C4-2B (cell line): ENCODE data around the gene PTPRN2.

Experiments used
- H3K27ac ChIP-seq: fragments of 450-650 bp; 2 replicates; pipeline ENCODE4 v1.5.1; 2017
- ZFX ChIP-seq: fragments of 450-650 bp; IDR thresholded peaks from 2 replicates; pipeline ENCODE4 v1.6.1; 2017
- TF ChIP-seq, protein P1 (sequence below): fragments of 450-650 bp; conservative IDR thresholded peaks from 2 replicates; pipeline ENCODE4 v1.5.1; 2017; ENCODE audit warnings: mild to moderate bottlenecking

Gene PTPRN2

DNA sequence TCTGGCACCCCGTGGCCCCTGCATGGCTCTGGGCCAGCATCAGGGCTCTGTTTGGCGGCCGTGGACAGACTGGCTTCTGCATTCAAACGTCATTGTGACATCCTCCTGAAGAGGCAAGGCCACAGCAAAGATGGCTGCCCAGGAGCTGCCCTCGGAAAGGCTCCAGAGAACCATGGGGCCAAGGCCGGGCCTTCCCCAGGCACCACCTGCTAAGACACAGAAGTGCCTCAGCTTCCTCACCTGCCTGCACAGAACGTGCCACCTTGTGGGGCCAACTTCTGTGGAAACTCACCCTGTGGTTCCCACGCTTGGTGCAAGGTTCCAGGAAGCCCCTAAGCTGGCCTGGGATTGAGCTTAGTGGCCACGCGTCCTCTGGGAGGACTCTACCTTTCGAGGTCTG lies 396.9 kb downstream of the PTPRN2 start:
- TF ChIP-seq, protein P1, sequence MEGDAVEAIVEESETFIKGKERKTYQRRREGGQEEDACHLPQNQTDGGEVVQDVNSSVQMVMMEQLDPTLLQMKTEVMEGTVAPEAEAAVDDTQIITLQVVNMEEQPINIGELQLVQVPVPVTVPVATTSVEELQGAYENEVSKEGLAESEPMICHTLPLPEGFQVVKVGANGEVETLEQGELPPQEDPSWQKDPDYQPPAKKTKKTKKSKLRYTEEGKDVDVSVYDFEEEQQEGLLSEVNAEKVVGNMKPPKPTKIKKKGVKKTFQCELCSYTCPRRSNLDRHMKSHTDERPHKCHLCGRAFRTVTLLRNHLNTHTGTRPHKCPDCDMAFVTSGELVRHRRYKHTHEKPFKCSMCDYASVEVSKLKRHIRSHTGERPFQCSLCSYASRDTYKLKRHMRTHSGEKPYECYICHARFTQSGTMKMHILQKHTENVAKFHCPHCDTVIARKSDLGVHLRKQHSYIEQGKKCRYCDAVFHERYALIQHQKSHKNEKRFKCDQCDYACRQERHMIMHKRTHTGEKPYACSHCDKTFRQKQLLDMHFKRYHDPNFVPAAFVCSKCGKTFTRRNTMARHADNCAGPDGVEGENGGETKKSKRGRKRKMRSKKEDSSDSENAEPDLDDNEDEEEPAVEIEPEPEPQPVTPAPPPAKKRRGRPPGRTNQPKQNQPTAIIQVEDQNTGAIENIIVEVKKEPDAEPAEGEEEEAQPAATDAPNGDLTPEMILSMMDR: no peak
- H3K27ac ChIP-seq: no peak overlapping the region

DNA sequence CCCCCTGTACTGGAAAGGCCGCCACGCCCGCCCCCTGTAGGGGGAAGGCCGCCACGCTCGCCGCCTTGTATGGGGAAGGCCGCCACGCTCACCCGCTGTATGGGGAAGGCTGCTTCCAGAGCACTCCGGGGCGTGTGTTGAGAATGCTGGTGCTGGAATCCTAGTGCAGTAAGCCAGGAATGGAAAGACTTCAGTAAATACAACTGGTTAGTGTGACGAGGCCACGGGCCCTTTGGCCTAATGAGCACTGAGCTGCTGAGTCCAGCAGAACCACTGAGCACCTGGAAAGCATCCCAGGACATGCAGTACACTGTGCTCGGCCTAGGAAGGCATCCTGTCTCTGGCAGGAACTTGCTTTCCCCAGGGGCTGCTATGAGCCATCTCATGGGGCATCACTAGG lies 398.9 kb downstream of the PTPRN2 start:
- H3K27ac ChIP-seq: no peak overlapping the region
- TF ChIP-seq ZFX: no peak
- TF ChIP-seq, protein P1: no peak

DNA sequence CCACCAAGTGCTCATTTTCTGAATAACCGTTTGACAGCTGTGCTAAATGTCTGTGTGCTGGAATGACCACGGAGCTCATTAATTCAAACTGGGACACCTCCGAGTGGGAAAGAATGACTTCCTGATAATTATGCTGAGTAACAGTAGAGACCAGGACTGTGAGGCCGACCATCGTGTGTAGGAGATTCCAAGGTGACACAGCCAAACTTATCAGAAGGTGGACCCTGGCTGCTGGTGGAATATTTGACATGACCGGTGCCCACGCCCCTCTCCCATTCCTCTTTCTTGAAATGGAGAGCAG lies 400.0 kb downstream of the PTPRN2 start:
- TF ChIP-seq ZFX: no peak
- TF ChIP-seq, protein P1: no peak
- no peak overlapping the region for H3K27ac ChIP-seq

DNA sequence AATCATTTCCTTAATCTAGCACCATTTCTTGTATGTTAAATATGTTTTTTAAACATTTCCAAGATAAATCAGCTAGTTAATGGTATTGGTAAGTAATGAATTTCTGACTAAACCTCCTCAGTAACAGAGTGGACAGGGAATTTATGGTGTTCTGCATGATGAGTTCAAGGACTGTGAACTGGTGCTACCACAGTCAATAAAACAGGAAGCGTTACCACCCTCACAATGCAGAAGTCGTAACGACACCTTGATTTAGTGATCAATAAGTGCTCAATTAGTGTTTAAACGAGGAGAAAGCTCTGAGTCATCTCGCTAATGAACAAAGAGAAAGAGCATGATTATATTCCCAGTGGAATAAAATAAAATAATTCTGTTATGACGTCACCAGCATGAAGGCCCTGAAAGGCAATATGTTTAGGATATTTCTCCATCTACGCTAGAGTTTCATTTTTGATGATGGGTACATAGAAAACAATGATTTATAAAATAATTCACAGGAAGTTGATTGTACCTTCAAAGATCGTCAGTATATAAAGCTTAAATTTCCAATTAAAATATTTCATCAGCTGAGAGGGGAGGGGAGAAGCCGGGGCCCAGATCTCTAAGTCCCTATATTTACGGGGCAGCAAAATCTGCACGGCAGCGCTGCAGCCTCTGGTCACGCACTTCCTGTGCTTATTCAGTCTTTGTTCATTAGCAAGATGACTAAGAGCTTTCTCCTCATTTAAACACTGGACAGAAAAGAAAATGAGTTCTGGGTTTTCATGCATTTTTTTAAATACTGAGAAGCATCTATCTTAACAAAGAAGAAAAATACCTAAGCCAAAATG lies 400.5 kb downstream of the PTPRN2 start:
- H3K27ac ChIP-seq: no peak overlapping the region

DNA sequence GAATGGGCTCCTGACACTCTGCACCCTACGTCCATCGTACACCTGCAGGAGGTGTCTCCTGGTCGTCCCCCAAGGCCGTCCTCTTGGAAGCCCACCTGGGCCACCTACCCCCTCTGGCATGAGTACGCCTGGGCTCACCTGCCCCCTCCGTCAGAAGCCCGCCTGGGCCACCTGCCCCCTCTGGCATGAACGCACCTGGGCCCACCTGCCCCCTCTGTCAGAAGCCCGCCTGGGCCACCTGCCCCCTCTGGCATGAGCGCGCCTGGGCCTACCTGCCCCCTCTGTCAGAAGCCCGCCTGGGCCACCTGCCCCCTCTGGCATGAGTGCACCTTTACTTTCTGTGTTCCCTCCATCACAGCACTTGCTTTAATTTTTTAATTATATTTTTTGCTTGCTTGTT lies 401.2 kb downstream of the PTPRN2 start:
- TF ChIP-seq, protein P1: no peak
- no peak for TF ChIP-seq ZFX
- H3K27ac ChIP-seq: no peak overlapping the region

More for the DNA sequence above, 400.5 kb downstream of the PTPRN2 start:
- TF ChIP-seq, protein P1: no peak
- TF ChIP-seq ZFX: no peak

DNA sequence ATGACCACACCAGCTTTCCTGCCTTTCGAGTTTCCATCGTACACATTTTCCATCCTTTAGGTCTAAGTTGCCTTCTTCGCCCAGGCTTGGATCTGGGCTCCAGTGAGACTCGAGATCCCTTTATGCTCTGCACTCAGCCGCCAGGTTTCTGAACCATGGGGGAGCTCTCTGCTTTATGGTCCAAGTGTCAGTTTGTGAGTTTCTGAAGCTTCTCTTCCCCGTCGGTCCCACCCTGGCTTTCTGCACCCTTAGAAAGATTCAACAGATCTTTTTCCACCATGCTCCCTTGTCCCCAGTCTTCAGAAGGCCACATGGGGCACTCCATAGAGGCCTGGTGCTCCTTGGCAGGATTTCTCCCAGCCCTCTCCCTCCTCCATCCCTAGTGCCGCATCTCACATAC lies 402.0 kb downstream of the PTPRN2 start:
- TF ChIP-seq, protein P1: no peak
- TF ChIP-seq ZFX: no peak
- H3K27ac ChIP-seq: no peak overlapping the region

DNA sequence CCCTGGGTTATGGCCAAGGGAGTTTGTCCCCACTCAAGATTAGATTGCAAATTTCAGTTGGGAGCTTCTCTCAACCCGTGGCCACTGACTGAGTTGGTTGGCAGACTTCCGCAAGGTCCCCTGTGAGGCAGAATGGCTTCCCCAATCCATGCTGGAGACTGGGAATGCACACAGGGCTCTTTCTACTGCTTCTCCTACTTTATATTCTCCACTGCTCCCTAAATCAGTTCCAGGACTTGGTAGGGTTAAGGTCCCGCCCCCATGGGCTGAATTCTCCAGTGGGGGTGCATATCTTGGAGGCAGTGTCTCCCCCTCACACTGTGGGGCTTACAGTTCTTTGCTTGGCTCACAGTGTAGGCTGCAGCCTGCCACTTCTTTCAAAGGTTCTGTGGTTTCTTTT lies 404.2 kb downstream of the PTPRN2 start:
- TF ChIP-seq, protein P1: no peak
- TF ChIP-seq ZFX: no peak
- H3K27ac ChIP-seq: no peak overlapping the region
